Type B pancreatic cell (in vitro differentiated cells): ENCODE measurements around the gene PDE8A. TPM values are rescaled to one million over a fixed set of nuclear protein-coding genes. Genes with fewer than 3 reads are reported as not detected.
A peak's percentile ranks its signal among the peaks of the same experiment; 100 is the strongest.

Source experiments
- DNase-seq: peaks from one replicate; pipeline ENCODE4 v3.0.0; 2021; ENCODE audit warnings: mixed read lengths; ENCODE audit not compliant: unreplicated experiment; ENCODE audit errors: extremely low spot score
- H3K27ac Mint-ChIP-seq: 2 replicates; pipeline ENCODE4 v1.8.0; 2021; ENCODE audit warnings: mild to moderate bottlenecking, mixed read lengths
- H3K27me3 Mint-ChIP-seq: 2 replicates; pipeline ENCODE4 v1.8.0; 2021; ENCODE audit warnings: mixed read lengths
- H3K36me3 Mint-ChIP-seq: 2 replicates; pipeline ENCODE4 v1.8.0; 2021; ENCODE audit warnings: mixed read lengths
- H3K4me1 Mint-ChIP-seq: one replicate; pipeline ENCODE4 v1.8.0; 2021; ENCODE audit warnings: mixed read lengths; ENCODE audit not compliant: unreplicated experiment
- H3K4me3 Mint-ChIP-seq: 2 replicates; pipeline ENCODE4 v1.8.0; 2021; ENCODE audit warnings: mild to moderate bottlenecking, mixed read lengths
- H3K9me3 Mint-ChIP-seq: 2 replicates; pipeline ENCODE4 v1.8.0; 2021; ENCODE audit warnings: mixed read lengths
- CTCF ChIP-seq: fragments of 200-600 bp; sonication (generic); conservative IDR thresholded peaks from 2 replicates; pipeline ENCODE4 v1.5.0; 2021; ENCODE audit warnings: antibody characterized with exemption, mild to moderate bottlenecking
- long read RNA-seq: library from polyadenylated mRNA; unstranded; transcript quantifications from one replicate; pipeline ENCODE4 v2.0.0, GENCODE V29; 2020
- total RNA-seq: library from RNA; stranded (reverse); gene quantifications from 2 replicates; pipeline ENCODE4 v1.2.1, GENCODE V29; 2021; ENCODE audit warnings: low replicate concordance

Gene PDE8A, protein sequence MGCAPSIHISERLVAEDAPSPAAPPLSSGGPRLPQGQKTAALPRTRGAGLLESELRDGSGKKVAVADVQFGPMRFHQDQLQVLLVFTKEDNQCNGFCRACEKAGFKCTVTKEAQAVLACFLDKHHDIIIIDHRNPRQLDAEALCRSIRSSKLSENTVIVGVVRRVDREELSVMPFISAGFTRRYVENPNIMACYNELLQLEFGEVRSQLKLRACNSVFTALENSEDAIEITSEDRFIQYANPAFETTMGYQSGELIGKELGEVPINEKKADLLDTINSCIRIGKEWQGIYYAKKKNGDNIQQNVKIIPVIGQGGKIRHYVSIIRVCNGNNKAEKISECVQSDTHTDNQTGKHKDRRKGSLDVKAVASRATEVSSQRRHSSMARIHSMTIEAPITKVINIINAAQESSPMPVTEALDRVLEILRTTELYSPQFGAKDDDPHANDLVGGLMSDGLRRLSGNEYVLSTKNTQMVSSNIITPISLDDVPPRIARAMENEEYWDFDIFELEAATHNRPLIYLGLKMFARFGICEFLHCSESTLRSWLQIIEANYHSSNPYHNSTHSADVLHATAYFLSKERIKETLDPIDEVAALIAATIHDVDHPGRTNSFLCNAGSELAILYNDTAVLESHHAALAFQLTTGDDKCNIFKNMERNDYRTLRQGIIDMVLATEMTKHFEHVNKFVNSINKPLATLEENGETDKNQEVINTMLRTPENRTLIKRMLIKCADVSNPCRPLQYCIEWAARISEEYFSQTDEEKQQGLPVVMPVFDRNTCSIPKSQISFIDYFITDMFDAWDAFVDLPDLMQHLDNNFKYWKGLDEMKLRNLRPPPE
- total RNA-seq = 22.8 and 41.8 TPM in 2 replicates
- long read RNA-seq, partial matches to known transcripts = 19 of 26 reads
- long read RNA-seq, other reads (novel, unspliced or antisense) = 5 of 26 reads

DNA sequence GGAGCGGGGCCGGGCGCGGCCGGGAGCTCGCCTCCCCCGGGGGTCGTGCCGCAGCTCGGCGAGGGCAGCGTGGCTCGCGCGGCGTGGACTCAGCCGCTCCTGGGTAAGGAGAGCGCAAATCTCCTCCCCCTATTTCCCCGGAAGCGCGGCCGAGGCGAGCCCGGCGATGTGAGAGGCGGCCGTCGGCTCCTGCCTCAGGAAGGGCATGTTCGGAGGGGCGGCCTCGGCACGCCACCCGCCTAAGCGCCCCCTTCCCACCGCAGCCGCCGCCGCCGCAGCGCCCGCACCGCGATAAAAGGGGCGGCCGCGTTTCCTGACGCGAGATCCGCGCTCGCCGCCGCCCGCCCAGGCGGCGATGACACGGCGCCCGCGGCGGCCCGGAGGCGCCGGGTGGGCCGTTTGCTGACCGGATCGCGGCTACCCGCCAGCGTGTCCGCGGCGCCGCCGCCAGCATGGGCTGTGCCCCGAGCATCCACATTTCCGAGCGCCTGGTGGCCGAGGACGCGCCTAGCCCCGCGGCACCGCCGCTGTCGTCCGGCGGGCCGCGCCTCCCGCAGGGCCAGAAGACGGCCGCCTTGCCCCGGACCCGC lies at the start of gene PDE8A:
PDE8A (plus strand) TSS at position 146 of the 590 bp plus-strand sequence; CDS start at position 453, 307 bp downstream.
- peaks cover 23% of the 10 kb centered on the region for H3K4me1 Mint-ChIP-seq
- H3K36me3 Mint-ChIP-seq = peaks cover 4% of the 10 kb centered on the region
- H3K27ac Mint-ChIP-seq = peak within 1 kb of the TSS; percentile 91
- peak; percentile 51 for TF ChIP-seq CTCF
- peak within 1 kb of the TSS; percentile 94 for H3K4me3 Mint-ChIP-seq
- H3K9me3 Mint-ChIP-seq = no peaks in the 10 kb centered on the region
- peaks cover 35% of the 10 kb centered on the region for H3K27me3 Mint-ChIP-seq
- peak; percentile 70 for DNase-seq

- H3K9me3 Mint-ChIP-seq = peaks cover under 1% of the 10 kb centered on the region
- H3K4me1 Mint-ChIP-seq = peaks cover 1% of the 10 kb centered on the region
- no peak overlapping the region for H3K4me3 Mint-ChIP-seq
- DNase-seq = no peak
- H3K36me3 Mint-ChIP-seq = peaks cover under 1% of the 10 kb centered on the region
- TF ChIP-seq CTCF = no peak
- H3K27ac Mint-ChIP-seq = no peak overlapping the region
- H3K27me3 Mint-ChIP-seq = no peaks in the 10 kb centered on the region
These were observed 46.5 kb upstream of the PDE8A start for GRCh38 chr15:84934942-84935729.

GRCh38 chr15:84937144-84937543 lies 44.5 kb upstream of the PDE8A start:
- TF ChIP-seq CTCF = no peak
- Mint-ChIP-seq H3K36me3 (no peaks in the 10 kb centered on the region), H3K27ac (no peak overlapping the region), H3K27me3 (no peaks in the 10 kb centered on the region), H3K9me3 (no peaks in the 10 kb centered on the region), H3K4me3 (no peak overlapping the region), H3K4me1 (no peaks in the 10 kb centered on the region)
- DNase-seq = no peak

DNA sequence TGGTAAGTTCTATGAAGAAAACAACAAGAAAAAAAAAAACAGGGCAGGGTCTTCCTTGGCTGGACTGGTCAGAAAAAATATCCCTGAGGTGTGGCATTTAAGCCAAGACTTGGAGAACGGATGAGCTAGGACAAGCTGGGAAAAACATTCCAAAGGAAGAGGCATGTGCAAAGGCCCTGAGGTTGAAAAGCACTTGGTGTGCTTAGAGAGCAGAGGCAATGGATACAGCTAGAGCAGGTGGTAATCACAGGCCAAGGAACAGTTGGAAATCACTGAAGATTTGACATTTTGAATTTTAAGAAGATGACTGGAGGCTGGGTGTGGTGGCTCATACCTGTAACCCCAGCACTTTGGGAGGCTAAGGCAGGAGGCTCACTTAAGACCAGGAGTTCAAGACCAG lies 42.9 kb upstream of the PDE8A start:
- Mint-ChIP-seq H3K4me3 (no peak overlapping the region), H3K27ac (no peak overlapping the region), H3K4me1 (no peaks in the 10 kb centered on the region), H3K36me3 (no peaks in the 10 kb centered on the region), H3K9me3 (no peaks in the 10 kb centered on the region), H3K27me3 (no peaks in the 10 kb centered on the region)
- no peak for DNase-seq
- TF ChIP-seq CTCF = no peak

DNA sequence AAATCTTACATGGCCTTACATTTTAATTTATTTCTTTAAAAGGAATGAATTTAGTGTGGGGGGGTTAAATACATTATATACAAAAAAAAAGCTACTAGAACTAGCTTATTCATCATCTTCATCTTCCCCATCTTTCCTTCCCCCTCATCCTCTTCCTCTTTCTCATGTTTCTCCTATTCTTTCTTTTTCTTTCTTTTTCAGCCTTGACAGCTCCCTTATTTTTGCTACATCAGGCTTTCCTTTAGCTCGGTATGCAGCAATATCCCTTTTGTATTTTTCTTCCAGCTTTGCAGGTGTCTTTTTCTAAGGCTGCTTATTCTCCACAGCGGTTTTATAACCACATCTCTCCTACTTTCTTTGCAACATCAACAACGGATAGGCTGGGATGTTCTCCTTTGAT lies 41.3 kb upstream of the PDE8A start:
- no peak for DNase-seq
- Mint-ChIP-seq H3K27me3 (no peaks in the 10 kb centered on the region), H3K27ac (no peak overlapping the region), H3K4me1 (no peaks in the 10 kb centered on the region), H3K4me3 (no peak overlapping the region), H3K36me3 (no peaks in the 10 kb centered on the region), H3K9me3 (no peaks in the 10 kb centered on the region)
- TF ChIP-seq CTCF = no peak
